Mesenchymal stem cell (in vitro differentiated cells and primary cell): Measurements from ENCODE around the gene PTK6.

ENCODE experiments used
- DNase-seq: peaks from one replicate; pipeline ENCODE4 v3.0.0-alpha.2; 2013
- H2AFZ ChIP-seq: one replicate; pipeline ENCODE4 v1.6.1; 2013; ENCODE audit warnings: low read depth, mild to moderate bottlenecking, control low read depth, inconsistent platforms, low read length, moderate library complexity
- H2AK5ac ChIP-seq: 2 replicates; pipeline ENCODE4 v1.6.1; 2013; ENCODE audit warnings: low read length, moderate library complexity, mild to moderate bottlenecking, inconsistent platforms; ENCODE audit not compliant: severe bottlenecking
- H2BK120ac ChIP-seq: one replicate; pipeline ENCODE4 v1.6.1; 2013; ENCODE audit warnings: low read depth, mild to moderate bottlenecking, inconsistent platforms, low read length, moderate library complexity
- H2BK12ac ChIP-seq, 2 experiments: one replicate each; pipeline ENCODE4 v1.6.1; 2013; ENCODE audit warnings: inconsistent platforms in 2 of 2, low read length in 2 of 2, mild to moderate bottlenecking in 2 of 2, moderate library complexity in 2 of 2, control low read depth in 1 of 2
- H2BK15ac ChIP-seq: one replicate; pipeline ENCODE4 v1.6.1; 2013; ENCODE audit warnings: mild to moderate bottlenecking, low read depth, inconsistent platforms; ENCODE audit not compliant: poor library complexity, severe bottlenecking
- H2BK5ac ChIP-seq: 2 replicates; pipeline ENCODE4 v1.6.1; 2013; ENCODE audit warnings: low read depth, mild to moderate bottlenecking, low read length, control low read depth, inconsistent platforms; ENCODE audit not compliant: poor library complexity, severe bottlenecking
- H3K14ac ChIP-seq, 2 experiments: one replicate each; pipeline ENCODE4 v1.6.1; 2013; ENCODE audit warnings: inconsistent platforms in 2 of 2, low read length in 2 of 2, control low read depth in 1 of 2, mild to moderate bottlenecking in 1 of 2, moderate library complexity in 1 of 2
- H3K18ac ChIP-seq, 2 experiments: one replicate each; pipeline ENCODE4 v1.6.1; 2013; ENCODE audit warnings: inconsistent platforms in 2 of 2, low read length in 2 of 2, control low read depth in 1 of 2, low read depth in 1 of 2, mild to moderate bottlenecking in 1 of 2
- H3K23ac ChIP-seq, 2 experiments: one replicate each; pipeline ENCODE4 v1.6.1; 2013; ENCODE audit warnings: inconsistent platforms in 2 of 2, low read length in 2 of 2, mild to moderate bottlenecking in 2 of 2, moderate library complexity in 2 of 2, control low read depth in 1 of 2
- H3K27ac ChIP-seq: 2 replicates; pipeline ENCODE4 v1.5.1; 2013; ENCODE audit warnings: mild to moderate bottlenecking, moderate library complexity, low read length, control low read depth, inconsistent platforms; ENCODE audit not compliant: poor library complexity, severe bottlenecking
- H3K27me3 ChIP-seq, 2 experiments: 2 replicates each; pipeline versions ENCODE4 v1.6.1 to v1.7.0; 2013; ENCODE audit warnings: low read length in 2 of 2, mild to moderate bottlenecking in 2 of 2, moderate library complexity in 2 of 2, control low read depth in 1 of 2, inconsistent platforms in 1 of 2; ENCODE audit not compliant: control insufficient read depth in 1 of 2, insufficient read depth in 1 of 2
- H3K36me3 ChIP-seq, 2 experiments: 2 replicates each; pipeline versions ENCODE4 v1.6.1 to v1.7.0; 2013; ENCODE audit warnings: low read length in 2 of 2, control low read depth in 1 of 2, inconsistent platforms in 1 of 2, low read depth in 1 of 2, mild to moderate bottlenecking in 1 of 2; ENCODE audit not compliant: insufficient read depth in 2 of 2, control insufficient read depth in 1 of 2
- H3K4ac ChIP-seq, 2 experiments: one replicate each; pipeline ENCODE4 v1.6.1; 2013; ENCODE audit warnings: inconsistent platforms in 2 of 2, low read length in 2 of 2, mild to moderate bottlenecking in 2 of 2, moderate library complexity in 2 of 2, control low read depth in 1 of 2, low read depth in 1 of 2
- H3K4me1 ChIP-seq: 2 replicates; pipeline ENCODE4 v1.6.1; 2013; ENCODE audit warnings: low read depth, low read length, control low read depth; ENCODE audit not compliant: control insufficient read depth, insufficient read depth
- H3K4me2 ChIP-seq: 2 replicates; pipeline ENCODE4 v1.6.1; 2013; ENCODE audit warnings: low read length, mild to moderate bottlenecking, inconsistent platforms; ENCODE audit not compliant: poor library complexity, severe bottlenecking
- H3K4me3 ChIP-seq, 2 experiments: 2 replicates each; pipeline versions ENCODE4 v1.5.1 to v1.7.0; 2013; ENCODE audit warnings: low read length in 2 of 2, mild to moderate bottlenecking in 2 of 2, control low read depth in 1 of 2, low read depth in 1 of 2; ENCODE audit not compliant: insufficient read depth in 1 of 2
- H3K79me1 ChIP-seq: replicated peaks from 2 replicates; pipeline ENCODE4 v1.6.1; 2013; ENCODE audit warnings: mild to moderate bottlenecking, control low read depth, low read length, inconsistent platforms; ENCODE audit not compliant: poor library complexity, severe bottlenecking
- H3K9ac ChIP-seq: 2 replicates; pipeline ENCODE4 v1.7.0; 2013; ENCODE audit warnings: mild to moderate bottlenecking, low read length, moderate library complexity
- H3K9me3 ChIP-seq: 2 replicates; pipeline ENCODE4 v1.7.0; 2013; ENCODE audit warnings: mild to moderate bottlenecking, low read length; ENCODE audit not compliant: control insufficient read depth
- H4K8ac ChIP-seq: one replicate; pipeline ENCODE4 v1.6.1; 2013; ENCODE audit warnings: inconsistent platforms, mild to moderate bottlenecking, low read length, moderate library complexity
- H4K91ac ChIP-seq: one replicate; pipeline ENCODE4 v1.6.1; 2013; ENCODE audit warnings: mild to moderate bottlenecking, low read length, inconsistent platforms
- WGBS: methylation state at CpG from one replicate; pipeline ENCODE4 v1.1.7; 2013; ENCODE audit warnings: mixed read lengths; 5-methylcytosine and 5-hydroxymethylcytosine counted together

Gene PTK6

GRCh38 chr20:63522981-63523611 lies 14.1 kb downstream of the PTK6 start:
- H3K4me2 ChIP-seq: no peak overlapping the region
- H3K18ac ChIP-seq: no peak overlapping the region
- no peak overlapping the region for H3K4me3 ChIP-seq
- no peak overlapping the region for H2BK5ac ChIP-seq
- H2BK12ac ChIP-seq: no peak overlapping the region
- no peaks in the 10 kb centered on the region for H3K9me3 ChIP-seq
- H3K27ac ChIP-seq: no peak overlapping the region
- H2BK15ac ChIP-seq: no peak overlapping the region
- no peak overlapping the region for H3K4ac ChIP-seq
- DNase-seq: no peak
- H2BK120ac ChIP-seq: no peak overlapping the region
- peak overlapping the region; percentile 36 for H4K8ac ChIP-seq
- peaks cover 31% of the 10 kb centered on the region for H3K4me1 ChIP-seq
- H2AFZ ChIP-seq: no peak overlapping the region
- H3K9ac ChIP-seq: no peak overlapping the region
- H2AK5ac ChIP-seq: no peak overlapping the region
- H3K79me1 ChIP-seq: peaks cover 23% of the 10 kb centered on the region
- H3K14ac ChIP-seq: no peak overlapping the region
- H3K36me3 ChIP-seq: peaks cover 19 to 33% of the 10 kb centered on the region in 2 experiments
- no peak overlapping the region for H4K91ac ChIP-seq
- over 99% methylated on average over 11 of the region's 11 CpGs for WGBS
- no peak overlapping the region for H3K23ac ChIP-seq
- peaks cover 0 to 19% of the 10 kb centered on the region in 2 experiments for H3K27me3 ChIP-seq

DNA sequence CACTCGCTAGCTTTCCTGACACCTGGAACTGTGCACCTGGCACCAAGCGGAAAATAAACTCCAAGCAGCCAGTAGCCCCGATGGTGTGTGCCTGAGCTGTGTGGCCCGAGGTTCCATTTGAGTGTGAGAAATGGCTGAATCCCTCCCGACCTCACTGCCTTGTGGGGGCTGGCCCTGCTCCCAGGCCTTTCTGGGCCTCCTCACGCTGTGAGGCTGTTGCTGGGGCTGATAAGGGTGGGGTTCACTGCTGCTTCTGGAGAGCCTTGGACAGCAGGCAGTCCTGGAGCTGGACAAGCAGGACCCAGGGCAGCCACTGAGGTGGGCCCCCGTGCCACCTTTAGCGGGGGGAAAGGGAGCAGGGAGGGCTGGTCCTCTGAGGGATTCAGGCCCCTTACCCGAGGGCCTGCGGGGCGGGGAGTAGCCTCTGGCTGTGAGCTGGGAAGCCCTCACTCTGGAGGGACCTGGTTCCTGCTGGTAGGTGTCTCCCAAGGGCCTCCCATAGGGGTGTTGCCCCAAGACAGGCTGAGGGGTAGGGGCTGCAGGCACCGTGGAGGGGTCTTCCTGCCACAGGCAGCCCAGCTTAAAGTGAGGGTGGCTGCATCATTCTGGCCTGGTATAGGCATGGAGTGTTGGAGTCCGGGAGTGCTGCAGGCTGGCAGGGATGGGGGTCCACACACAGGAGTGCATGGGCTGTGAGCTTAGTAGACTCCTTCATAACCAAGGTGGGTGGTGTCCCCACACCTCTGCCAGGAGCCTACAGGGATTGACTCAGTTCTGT lies 14.9 kb downstream of the PTK6 start:
- no peak overlapping the region for H2BK12ac ChIP-seq
- no peak overlapping the region for H2BK15ac ChIP-seq
- H3K23ac ChIP-seq: peak overlapping the region in 1 of 2 experiments; percentile 47
- H4K8ac ChIP-seq: no peak overlapping the region
- H3K9me3 ChIP-seq: no peaks in the 10 kb centered on the region
- H2BK5ac ChIP-seq: no peak overlapping the region
- WGBS: 84% methylated on average over 13 of the region's 13 CpGs
- no peak overlapping the region for H3K18ac ChIP-seq
- DNase-seq: no peak
- H3K4me3 ChIP-seq: peak overlapping the region; percentile 4 to 60
- H2BK120ac ChIP-seq: no peak overlapping the region
- peaks cover 19 to 33% of the 10 kb centered on the region in 2 experiments for H3K36me3 ChIP-seq
- peaks cover 31% of the 10 kb centered on the region for H3K4me1 ChIP-seq
- H3K9ac ChIP-seq: peak overlapping the region; percentile 57
- H3K27ac ChIP-seq: no peak overlapping the region
- H3K4ac ChIP-seq: no peak overlapping the region
- no peak overlapping the region for H2AK5ac ChIP-seq
- no peak overlapping the region for H2AFZ ChIP-seq
- peak overlapping the region in 1 of 2 experiments; percentile 56 for H3K14ac ChIP-seq
- H3K4me2 ChIP-seq: peak overlapping the region; percentile 53
- no peak overlapping the region for H4K91ac ChIP-seq
- H3K27me3 ChIP-seq: peaks cover 0 to 21% of the 10 kb centered on the region in 2 experiments
- peaks cover 23% of the 10 kb centered on the region for H3K79me1 ChIP-seq

GRCh38 chr20:63521602-63522001 lies 15.6 kb downstream of the PTK6 start:
- Histone ChIP-seq H3K4ac (peak overlapping the region; percentile 9 to 15), H3K36me3 (peaks cover 19 to 33% of the 10 kb centered on the region in 2 experiments), H3K4me1 (peaks cover 31% of the 10 kb centered on the region), H2BK15ac (no peak overlapping the region), H2BK5ac (no peak overlapping the region), H4K91ac (peak overlapping the region; percentile 12), H3K27ac (no peak overlapping the region), H3K18ac (peak overlapping the region; percentile 60 to 67), H2BK12ac (no peak overlapping the region), H3K14ac (peak overlapping the region; percentile 69 to 86), H3K23ac (peak overlapping the region in 1 of 2 experiments; percentile 100), H2AK5ac (no peak overlapping the region), H2BK120ac (no peak overlapping the region), H4K8ac (peak overlapping the region; percentile 3), H3K4me2 (peak overlapping the region; percentile 97), H3K9me3 (no peaks in the 10 kb centered on the region), H3K9ac (peak overlapping the region; percentile 91), H3K79me1 (peaks cover 23% of the 10 kb centered on the region), H2AFZ (no peak overlapping the region), H3K4me3 (peak overlapping the region; percentile 90 to 94), H3K27me3 (peaks cover 0 to 26% of the 10 kb centered on the region in 2 experiments)
- peak; percentile 27 for DNase-seq
- WGBS: 3% methylated on average over 18 of the region's 23 CpGs
